Psoas muscle (tissue), 8 donors: Measurements from ENCODE around the gene ACSL1. TPM values are rescaled to one million over a fixed set of nuclear protein-coding genes. Genes with fewer than 3 reads are reported as not detected.

Experiments used
- ATAC-seq, 4 donors: fragments of 200-7000 bp; cut with Tn5 transposase; one replicate each; pipeline ENCODE4 v1.9.1; 2020; ENCODE audit warnings: moderate library complexity in 3 of 4, mild to moderate bottlenecking in 2 of 4
- DNase-seq, 2 donors: peaks; one replicate each; pipeline ENCODE4 v3.0.0-alpha.2; 2020
- H3K27ac ChIP-seq: fragments of 200-600 bp; one replicate; pipeline ENCODE4 v1.8.0; 2022
- H3K27me3 ChIP-seq, 3 donors: fragments of 200-600 bp in 1 of 3; one replicate each; pipeline versions ENCODE4 v1.6.1 to v1.8.0; 2013 to 2022; ENCODE audit warnings: low read length in 2 of 3, mild to moderate bottlenecking in 2 of 3, moderate library complexity in 1 of 3; ENCODE audit not compliant: insufficient read depth in 3 of 3
- H3K36me3 ChIP-seq, 2 donors: fragments of 200-600 bp in 1 of 2; one replicate each; pipeline versions ENCODE4 v1.6.1 to v1.8.0; 2013 to 2022; ENCODE audit warnings: low read depth in 1 of 2, mild to moderate bottlenecking in 1 of 2, moderate library complexity in 1 of 2; ENCODE audit not compliant: insufficient read depth in 1 of 2
- H3K4me1 ChIP-seq: fragments of 200-600 bp; one replicate; pipeline ENCODE4 v1.8.0; 2022
- H3K4me3 ChIP-seq: fragments of 200-600 bp; one replicate; pipeline ENCODE4 v1.8.0; 2022; ENCODE audit warnings: mild to moderate bottlenecking
- H3K9me3 ChIP-seq: fragments of 200-600 bp; one replicate; pipeline ENCODE4 v1.8.0; 2022
- CTCF ChIP-seq: fragments of 200-600 bp; IDR thresholded peaks from one replicate; pipeline ENCODE4 v1.8.0; 2022; ENCODE audit warnings: antibody characterized with exemption
- WGBS, 3 donors: extraction: QIAGEN DNeasy Blood & Tissue Kit; methylation state at CpG; one replicate each; pipeline versions ENCODE4 v1.1.6 to v1.1.7; 2013; 5-methylcytosine and 5-hydroxymethylcytosine counted together
- intact Hi-C, 2 donors: fragments of 100-400 bp; cut with DNase I; formaldehyde crosslinking; loops; one replicate each; pipeline versions ENCODE4 v1.11.0 to v1.14.2; 2022
- polyA plus RNA-seq, 3 donors: library from polyadenylated mRNA; stranded (reverse); fragments of 200-250 nt; gene quantifications; one replicate each; pipeline ENCODE4 v1.2.3, GENCODE V29; 2013
- total RNA-seq, 4 donors: library from RNA; stranded (reverse); fragmentation: NEBNext Ultra II Directional in 2 of 4; extraction: Animal tissue kit (Norgen Biotek cat#: 25700) in 2 of 4; gene quantifications; one replicate each; pipeline versions ENCODE4 v1.2.1 to v1.2.4, GENCODE V29; 2021 to 2023
- donor health status: healthy with polysubstance abuse.
- donor health status: DM: no; HTN: no; CAD: no; lungs with moderate emphysema.
- donor health status: Bipolar disorder and iron deficiency.
- donor health status: healthy.
- donor health status: DM: yes; HTN: yes; CAD: no.
- donor health status: DM: no; HTN: no; CAD: no.
- donor health status: DM: no; HTN: no; CAD: no.
- donor health status: DM: yes; HTN: yes; CAD: no.

Gene ACSL1
- total and polyA plus RNA-seq, 7 donors, result 257 to 1,392 (median 781) TPM

DNA sequence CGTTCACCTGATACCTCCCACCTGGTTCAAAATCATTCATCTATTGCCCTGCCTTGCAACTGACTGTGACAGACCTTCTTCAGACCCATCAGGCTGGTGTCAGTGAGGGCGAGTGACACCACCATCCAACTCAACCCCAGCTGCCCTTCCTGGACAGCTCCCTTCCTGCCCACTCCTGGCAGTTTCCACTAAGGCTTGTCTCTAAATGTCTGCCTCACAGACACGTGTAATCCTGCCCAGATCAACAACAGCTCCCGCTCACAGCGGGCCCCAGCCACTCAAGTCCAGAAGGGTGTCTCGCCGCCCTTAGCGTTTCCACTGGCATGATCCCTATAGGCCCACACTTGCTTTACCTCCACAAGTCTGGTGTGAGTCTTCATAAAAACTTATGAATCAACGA lies 28.9 kb downstream of the ACSL1 start:
- intact Hi-C loops, result no loop called here
- Histone ChIP-seq H3K4me1 (peaks cover 98% of the 10 kb centered on the region), H3K9me3 (no peaks in the 10 kb centered on the region), H3K27me3 (no peaks in the 10 kb centered on the region), H3K4me3 (no peak overlapping the region), H3K27ac (peak overlapping the region; percentile 87), H3K36me3 (peaks cover 7 to 62% of the 10 kb centered on the region in 2 donors)
- ATAC-seq (peak; percentile 16 to 67 (median 32)), DNase-seq (no peak)
- WGBS, 3 donors, result 39 to 52% (median 40%) methylated on average over 9 of the region's 9 CpGs
- TF ChIP-seq CTCF, result no peak

DNA sequence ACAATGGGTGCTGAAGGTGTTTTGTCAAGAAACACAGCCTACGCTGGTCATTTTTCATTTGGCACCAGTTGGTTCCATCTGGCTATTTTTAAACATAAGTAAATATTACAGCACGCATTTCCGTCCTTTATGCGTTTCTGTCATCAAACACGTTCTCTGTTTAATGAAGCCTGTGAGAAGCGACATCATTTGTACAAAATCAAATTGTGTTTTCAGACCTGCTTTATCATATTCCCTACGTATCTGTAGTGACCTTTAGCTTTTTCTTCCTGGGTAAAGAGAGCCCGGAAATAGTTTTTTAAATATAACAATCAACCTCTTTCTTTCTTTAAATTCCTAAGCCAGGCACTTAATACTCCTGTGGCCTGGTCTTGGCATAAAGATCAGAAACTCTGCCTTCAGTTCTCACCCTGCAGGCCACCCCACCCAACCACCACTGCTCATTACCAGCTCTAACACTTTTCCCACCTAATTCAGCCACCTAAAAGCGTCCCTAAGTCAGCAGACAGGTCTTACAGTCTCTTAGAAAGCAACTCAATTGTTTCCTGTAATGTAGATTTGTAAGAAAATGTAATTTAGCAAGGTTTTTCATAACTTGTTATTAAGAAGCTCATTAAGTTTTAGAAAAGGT lies 30.4 kb downstream of the ACSL1 start:
- Histone ChIP-seq H3K9me3 (no peaks in the 10 kb centered on the region), H3K4me1 (peaks cover 96% of the 10 kb centered on the region), H3K36me3 (peaks cover 11 to 60% of the 10 kb centered on the region in 2 donors), H3K4me3 (peak overlapping the region; percentile 2), H3K27ac (peak overlapping the region; percentile 87), H3K27me3 (no peaks in the 10 kb centered on the region)
- WGBS, 3 donors, result 37 to 55% (median 42%) methylated on average over 9 of the region's 9 CpGs
- ATAC-seq (no peak), DNase-seq (no peak)
- no peak for TF ChIP-seq CTCF
- intact Hi-C loops, result no loop called here

- ATAC-seq, result no peak
- intact Hi-C loops, result no loop called here
- Histone ChIP-seq H3K36me3 (peaks cover 11 to 60% of the 10 kb centered on the region in 2 donors), H3K4me1 (peaks cover 88% of the 10 kb centered on the region), H3K4me3 (no peak overlapping the region), H3K27ac (peak overlapping the region; percentile 87), H3K9me3 (no peaks in the 10 kb centered on the region), H3K27me3 (no peaks in the 10 kb centered on the region)
- DNase-seq, result no peak
- WGBS, 3 donors, result 85 to 93% (median 92%) methylated on average over 5 of the region's 5 CpGs
- no peak for TF ChIP-seq CTCF
Observed at GRCh38 chr4:184794470-184794869, 31.3 kb downstream of the ACSL1 start.

- DNase-seq (no peak), ATAC-seq (no peak)
- Histone ChIP-seq H3K4me3 (no peak overlapping the region), H3K4me1 (peaks cover 81% of the 10 kb centered on the region), H3K27me3 (no peaks in the 10 kb centered on the region), H3K27ac (peak overlapping the region; percentile 87), H3K36me3 (peaks cover 11 to 60% of the 10 kb centered on the region in 2 donors), H3K9me3 (no peaks in the 10 kb centered on the region)
- intact Hi-C loops, result no loop called here
- no peak for TF ChIP-seq CTCF
- WGBS, 3 donors, result 60 to 75% (median 74%) methylated on average over 9 of the region's 9 CpGs
Observed at GRCh38 chr4:184793735-184794355, 31.9 kb downstream of the ACSL1 start.
